T-helper 17 cell (primary cell): ENCODE measurements around the gene ZNF750. TPM values are rescaled to one million over a fixed set of nuclear protein-coding genes. Genes with fewer than 3 reads are reported as not detected.

Experiments used
- ATAC-seq: fragments of 150-1000 bp; cut with Tn5 transposase; 2 replicates; pipeline ENCODE4 v1.10.0; 2021; ENCODE audit warnings: mild to moderate bottlenecking, moderate library complexity
- DNase-seq, 3 donors: peaks; one replicate each; pipeline versions ENCODE4 v3.0.0 to v3.0.0-alpha.2; 2020 to 2021
- H3K9me3 ChIP-seq: one replicate; pipeline ENCODE4 v1.7.0; 2013; ENCODE audit warnings: low read length, mild to moderate bottlenecking; ENCODE audit not compliant: control insufficient read depth, poor library complexity, severe bottlenecking
- H3K27ac Mint-ChIP-seq: one replicate; pipeline ENCODE4 v1.8.0; 2022; ENCODE audit warnings: mild to moderate bottlenecking, moderate library complexity, mixed read lengths
- H3K27me3 Mint-ChIP-seq: one replicate; pipeline ENCODE4 v1.8.0; 2022; ENCODE audit warnings: mixed read lengths
- H3K36me3 Mint-ChIP-seq: one replicate; pipeline ENCODE4 v1.8.0; 2022; ENCODE audit warnings: low read depth, mixed read lengths
- H3K4me1 Mint-ChIP-seq: one replicate; pipeline ENCODE4 v1.8.0; 2022; ENCODE audit warnings: mild to moderate bottlenecking, mixed read lengths
- H3K4me3 Mint-ChIP-seq: one replicate; pipeline ENCODE4 v1.8.0; 2022; ENCODE audit warnings: mild to moderate bottlenecking, moderate library complexity, mixed read lengths
- total RNA-seq, 4 donors: library from RNA in 2 of 4; stranded (reverse) in 2 of 4; gene quantifications; one replicate each; pipeline ENCODE4 v1.2.3 and lab custom pipeline; 2022 to 2026

ZNF750 gene
- total RNA-seq, 2 donors from 2014 or later = not detected

DNA sequence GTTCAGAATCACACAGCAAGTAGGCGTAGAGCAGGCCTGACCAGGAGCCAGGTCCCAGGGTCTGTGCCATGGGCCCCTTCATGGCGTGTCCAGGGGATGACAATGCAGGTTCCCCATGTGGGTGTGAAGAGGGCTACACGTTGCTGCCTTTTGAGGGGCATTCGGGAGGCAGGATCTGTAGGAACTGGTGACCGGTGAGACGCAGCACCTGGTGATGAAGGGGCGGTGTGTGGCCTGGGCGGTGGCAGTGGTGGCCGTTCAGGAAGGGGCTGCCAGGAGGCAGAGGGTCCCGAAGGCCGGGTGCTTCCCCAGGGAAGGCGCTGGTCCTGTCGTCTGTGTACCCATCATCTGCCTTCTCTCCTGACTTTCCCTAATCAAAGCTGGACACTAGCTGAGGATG is 34.6 kb downstream of the ZNF750 start:
- Mint-ChIP-seq H3K36me3 (peaks cover 2% of the 10 kb centered on the region), H3K4me3 (no peak overlapping the region), H3K27ac (no peak overlapping the region), H3K4me1 (peaks cover 17% of the 10 kb centered on the region), H3K27me3 (no peaks in the 10 kb centered on the region)
- no peaks in the 10 kb centered on the region for H3K9me3 ChIP-seq
- no peak for DNase-seq
- no peak for ATAC-seq

DNA sequence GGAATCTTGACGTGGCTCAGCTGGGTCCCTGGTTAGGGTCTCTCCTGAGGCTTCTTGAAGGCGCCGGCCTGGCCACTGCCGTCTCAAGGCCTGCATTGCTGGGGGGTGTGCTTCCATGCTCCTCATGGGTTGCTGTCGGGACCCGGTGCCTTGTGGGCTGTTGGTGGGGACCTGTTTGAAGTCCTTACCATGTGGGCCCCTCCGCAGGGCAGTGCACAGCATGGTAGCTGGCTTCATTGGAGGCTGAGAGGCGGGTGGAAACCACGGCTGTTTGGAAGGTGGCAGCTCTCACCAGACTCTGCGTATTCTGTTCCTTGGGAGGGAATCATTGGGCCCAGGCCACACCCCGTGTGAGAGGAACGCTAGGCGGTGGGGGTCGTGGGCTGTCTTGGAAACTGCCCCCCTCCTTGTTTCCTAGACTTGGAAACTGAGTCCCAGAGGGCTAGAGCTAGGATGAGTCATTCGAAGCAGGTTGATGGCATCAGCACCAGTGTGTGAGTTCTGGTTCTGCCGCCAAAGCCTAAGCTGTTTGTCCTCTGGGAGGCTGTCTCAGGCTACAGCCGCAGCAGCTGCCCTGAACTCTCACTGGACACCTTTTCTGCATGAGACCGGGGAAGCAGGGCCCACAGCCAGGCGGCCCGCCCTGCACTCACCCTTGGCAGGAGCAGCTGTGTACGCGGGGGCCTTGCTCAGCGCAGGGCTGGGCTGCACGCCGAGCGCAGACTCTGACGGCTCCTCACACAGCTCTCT is 35.2 kb downstream of the ZNF750 start:
- Mint-ChIP-seq H3K27me3 (no peaks in the 10 kb centered on the region), H3K27ac (no peak overlapping the region), H3K4me3 (no peak overlapping the region), H3K4me1 (peaks cover 20% of the 10 kb centered on the region), H3K36me3 (peaks cover 2% of the 10 kb centered on the region)
- no peak for ATAC-seq
- DNase-seq = no peak
- no peaks in the 10 kb centered on the region for H3K9me3 ChIP-seq

GRCh38 chr17:82803606-82804005 is 36.2 kb downstream of the ZNF750 start:
- ATAC-seq (no peak), DNase-seq (no peak)
- Mint-ChIP-seq H3K27me3 (no peaks in the 10 kb centered on the region), H3K4me3 (no peak overlapping the region), H3K36me3 (peaks cover 2% of the 10 kb centered on the region), H3K27ac (no peak overlapping the region), H3K4me1 (peaks cover 20% of the 10 kb centered on the region)
- no peaks in the 10 kb centered on the region for H3K9me3 ChIP-seq

- Mint-ChIP-seq H3K27me3 (no peaks in the 10 kb centered on the region), H3K36me3 (peaks cover 2% of the 10 kb centered on the region), H3K4me1 (peaks cover 20% of the 10 kb centered on the region), H3K4me3 (no peak overlapping the region), H3K27ac (no peak overlapping the region)
- DNase-seq (no peak), ATAC-seq (no peak)
- no peaks in the 10 kb centered on the region for H3K9me3 ChIP-seq
These were observed 36.6 kb downstream of the ZNF750 start for GRCh38 chr17:82803185-82803584.

DNA sequence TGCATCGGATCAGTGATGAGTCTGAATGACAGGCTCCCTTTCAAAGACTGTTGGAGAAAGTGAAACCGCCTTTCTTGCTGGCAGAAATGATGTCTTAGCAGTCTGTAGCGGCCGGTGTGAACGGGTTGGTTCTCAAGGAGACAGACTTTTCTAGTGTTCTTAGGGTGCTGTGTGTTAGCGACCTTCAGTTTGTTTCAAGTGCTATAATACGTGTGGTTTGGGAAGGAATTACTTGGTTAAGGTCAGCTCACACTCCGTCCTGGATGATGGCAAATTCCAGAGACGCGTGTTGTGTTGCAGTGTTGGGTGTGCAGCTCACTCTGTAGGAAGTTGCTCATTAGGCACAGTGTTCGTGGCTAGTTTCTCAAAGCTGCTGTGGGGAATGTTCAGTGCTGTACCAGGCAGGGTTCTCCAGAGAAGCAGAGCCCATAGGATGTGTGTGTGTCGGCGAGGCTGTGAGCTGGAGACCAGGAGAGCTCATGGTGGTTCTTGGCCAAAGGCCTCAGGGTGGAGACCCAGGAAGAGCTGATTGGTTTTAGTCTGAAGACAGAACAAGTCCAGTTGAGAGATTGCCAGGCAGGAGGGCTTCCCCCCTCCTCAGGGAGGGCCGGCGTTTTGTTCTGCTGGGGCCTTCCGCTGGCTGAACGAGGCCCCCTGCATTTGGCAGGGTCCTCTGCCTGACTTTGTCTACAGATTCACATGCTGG is 37.6 kb downstream of the ZNF750 start:
- no peaks in the 10 kb centered on the region for H3K9me3 ChIP-seq
- Mint-ChIP-seq H3K27me3 (no peaks in the 10 kb centered on the region), H3K27ac (no peak overlapping the region), H3K4me3 (no peak overlapping the region), H3K36me3 (peaks cover 2% of the 10 kb centered on the region), H3K4me1 (peaks cover 20% of the 10 kb centered on the region)
- ATAC-seq (no peak), DNase-seq (no peak)

GRCh38 chr17:82801377-82801970 is 38.3 kb downstream of the ZNF750 start:
- Mint-ChIP-seq H3K36me3 (peaks cover 2% of the 10 kb centered on the region), H3K4me1 (peaks cover 20% of the 10 kb centered on the region), H3K27me3 (no peaks in the 10 kb centered on the region), H3K4me3 (no peak overlapping the region), H3K27ac (no peak overlapping the region)
- DNase-seq = no peak
- no peaks in the 10 kb centered on the region for H3K9me3 ChIP-seq
- ATAC-seq = no peak

DNA sequence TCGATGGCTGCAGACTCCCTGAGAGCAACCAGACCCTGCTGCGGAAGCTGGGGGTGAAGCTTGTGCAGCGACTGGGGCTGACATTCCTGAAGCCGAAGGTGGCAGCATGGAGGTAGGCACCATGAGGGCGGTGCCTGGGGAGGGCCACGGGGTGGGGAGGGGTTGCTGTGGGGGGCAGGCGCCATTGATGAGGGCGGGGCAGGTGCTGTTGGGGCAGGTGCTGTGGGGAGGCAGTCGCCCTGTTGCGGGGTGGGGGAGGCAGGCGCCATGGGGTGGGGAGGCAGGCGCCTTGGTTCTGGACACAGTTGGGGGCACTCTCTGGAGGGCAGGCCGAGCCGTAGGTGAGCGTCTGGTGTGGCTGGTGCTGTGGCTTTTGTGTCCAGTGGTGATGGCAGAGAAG is 38.9 kb downstream of the ZNF750 start:
- DNase-seq = no peak
- peaks cover 15% of the 10 kb centered on the region for H3K4me1 Mint-ChIP-seq
- H3K4me3 Mint-ChIP-seq = no peak overlapping the region
- no peak for ATAC-seq
- H3K36me3 Mint-ChIP-seq = peaks cover 2% of the 10 kb centered on the region
- H3K27ac Mint-ChIP-seq = no peak overlapping the region
- no peaks in the 10 kb centered on the region for H3K27me3 Mint-ChIP-seq
- no peaks in the 10 kb centered on the region for H3K9me3 ChIP-seq

DNA sequence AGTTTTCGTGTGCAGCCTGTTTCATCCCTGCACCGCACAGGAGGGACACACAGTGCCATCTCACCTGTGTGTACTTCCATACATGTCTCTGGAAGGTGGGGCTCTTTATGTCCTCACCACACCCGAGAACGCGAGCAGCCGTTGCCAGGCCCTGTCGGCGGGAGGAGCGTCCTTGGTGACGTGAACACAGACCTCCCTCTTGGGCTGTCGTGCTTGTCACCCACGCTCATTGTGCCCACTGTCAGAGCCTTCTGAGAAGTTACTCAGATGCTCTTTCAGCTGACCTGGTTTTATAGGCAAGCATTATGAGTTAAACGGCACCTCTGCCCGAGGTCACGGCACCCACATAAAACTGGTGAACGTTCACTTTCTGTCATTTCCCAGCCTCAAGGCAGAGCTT is 40.2 kb downstream of the ZNF750 start:
- ATAC-seq (no peak), DNase-seq (no peak)
- Mint-ChIP-seq H3K27ac (peak overlapping the region; percentile 75), H3K4me1 (peaks cover 15% of the 10 kb centered on the region), H3K36me3 (peaks cover 2% of the 10 kb centered on the region), H3K27me3 (no peaks in the 10 kb centered on the region), H3K4me3 (no peak overlapping the region)
- H3K9me3 ChIP-seq = no peaks in the 10 kb centered on the region

DNA sequence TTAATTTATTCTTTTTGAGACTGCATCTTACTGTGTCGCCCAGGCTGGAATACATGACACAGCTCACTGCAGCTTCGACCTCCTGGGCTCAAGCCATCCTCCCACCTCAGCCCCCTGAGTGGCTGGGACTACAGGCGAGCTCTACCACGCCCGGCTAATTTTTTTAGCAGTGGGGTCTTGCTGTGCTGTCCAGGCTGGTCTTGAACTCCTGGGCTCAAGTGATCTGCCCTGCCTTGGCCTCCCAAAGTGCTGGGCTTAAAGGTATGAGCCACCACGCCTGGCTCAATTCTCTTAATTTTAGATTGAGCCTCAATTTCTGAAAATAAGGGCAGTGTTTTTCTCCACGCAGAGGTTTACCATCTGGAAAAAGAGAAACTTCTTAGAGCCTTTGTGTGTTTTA is 41.1 kb downstream of the ZNF750 start:
- Mint-ChIP-seq H3K4me1 (peaks cover 15% of the 10 kb centered on the region), H3K36me3 (peaks cover 2% of the 10 kb centered on the region), H3K27ac (peak overlapping the region; percentile 37), H3K27me3 (no peaks in the 10 kb centered on the region), H3K4me3 (no peak overlapping the region)
- DNase-seq (no peak), ATAC-seq (no peak)
- no peaks in the 10 kb centered on the region for H3K9me3 ChIP-seq

- Mint-ChIP-seq H3K27me3 (no peaks in the 10 kb centered on the region), H3K4me3 (no peak overlapping the region), H3K36me3 (peaks cover 2% of the 10 kb centered on the region), H3K4me1 (peaks cover 12% of the 10 kb centered on the region), H3K27ac (no peak overlapping the region)
- ATAC-seq (no peak), DNase-seq (no peak)
- no peaks in the 10 kb centered on the region for H3K9me3 ChIP-seq
These were observed 42.8 kb downstream of the ZNF750 start for GRCh38 chr17:82797061-82797460.

DNA sequence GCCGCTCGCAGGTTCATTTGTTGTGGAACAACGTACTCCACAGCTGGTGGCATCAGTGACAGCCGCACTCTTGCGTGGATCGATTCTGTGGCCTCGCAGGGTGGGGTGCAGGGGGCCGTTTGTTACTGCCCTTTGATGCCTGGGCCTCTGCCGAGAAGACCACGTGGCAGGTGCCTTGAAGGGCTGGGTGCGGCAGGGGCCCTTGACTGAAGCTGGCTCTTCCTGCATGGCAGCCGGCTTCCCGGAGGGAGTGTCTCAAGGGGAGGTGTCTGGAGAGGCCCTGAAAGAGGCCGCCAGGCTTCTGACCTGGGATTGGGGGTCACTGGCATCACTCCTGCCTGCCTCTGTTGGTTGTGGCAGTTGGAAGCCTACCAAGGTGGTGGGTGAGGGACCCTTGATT is 44.2 kb downstream of the ZNF750 start:
- no peak for ATAC-seq
- Mint-ChIP-seq H3K27me3 (no peaks in the 10 kb centered on the region), H3K4me1 (peaks cover 6% of the 10 kb centered on the region), H3K36me3 (no peaks in the 10 kb centered on the region), H3K4me3 (no peak overlapping the region), H3K27ac (no peak overlapping the region)
- H3K9me3 ChIP-seq = no peaks in the 10 kb centered on the region
- no peak for DNase-seq

GRCh38 chr17:82794781-82795482 is 44.9 kb downstream of the ZNF750 start:
- DNase-seq (no peak), ATAC-seq (no peak)
- peaks cover 6% of the 10 kb centered on the region for H3K4me1 Mint-ChIP-seq
- no peak overlapping the region for H3K27ac Mint-ChIP-seq
- no peak overlapping the region for H3K4me3 Mint-ChIP-seq
- no peaks in the 10 kb centered on the region for H3K9me3 ChIP-seq
- no peaks in the 10 kb centered on the region for H3K36me3 Mint-ChIP-seq
- H3K27me3 Mint-ChIP-seq = no peaks in the 10 kb centered on the region

- no peaks in the 10 kb centered on the region for H3K9me3 ChIP-seq
- no peaks in the 10 kb centered on the region for H3K36me3 Mint-ChIP-seq
- peaks cover 6% of the 10 kb centered on the region for H3K4me1 Mint-ChIP-seq
- DNase-seq (no peak), ATAC-seq (no peak)
- peak overlapping the region; percentile 27 for H3K27ac Mint-ChIP-seq
- H3K4me3 Mint-ChIP-seq = no peak overlapping the region
- H3K27me3 Mint-ChIP-seq = no peaks in the 10 kb centered on the region
These were observed 45.7 kb downstream of the ZNF750 start for GRCh38 chr17:82793974-82794630.
